ENCODE measurements around the gene CHML.

The CHML gene

DNA sequence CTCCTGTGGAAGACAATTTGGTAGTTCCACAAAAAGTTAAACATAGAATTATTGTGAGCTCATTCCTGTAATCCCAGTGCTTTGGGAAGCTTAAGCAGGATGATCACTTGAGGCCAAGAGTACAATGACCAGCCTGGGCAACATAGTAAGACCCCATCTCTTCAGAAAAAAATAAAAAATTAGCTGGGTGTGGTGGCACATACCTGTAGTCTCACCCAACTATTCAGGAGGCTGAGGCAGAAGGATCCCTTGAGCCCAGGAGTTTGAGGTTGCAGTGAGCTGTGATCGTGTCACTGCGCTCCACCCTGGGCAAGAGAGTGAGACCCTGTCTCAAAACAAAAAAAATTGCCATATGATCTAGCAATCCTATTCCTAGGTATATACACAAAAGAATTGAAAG, 4.1 kb upstream of the CHML start:
- Histone ChIP-seq H3K9me3 (ENCODE audit: low read length) (no peaks in the 10 kb centered on the region), H3K4me2 (ENCODE audit: low read length) (no peak overlapping the region), H3K36me3 (ENCODE audit: insufficient read depth, low read length) (no peaks in the 10 kb centered on the region), H3K9ac (ENCODE audit: low read length) (no peak overlapping the region), H3K27me3 (ENCODE audit: insufficient read depth, low read length) (no peaks in the 10 kb centered on the region), H4K20me1 (ENCODE audit: insufficient read depth, low read length) (no peaks in the 10 kb centered on the region), H3K79me2 (ENCODE audit: insufficient read depth, low read length) (no peaks in the 10 kb centered on the region), H3F3A (ENCODE audit: insufficient read depth, low read length) (no peaks in the 10 kb centered on the region), H3K27ac (ENCODE audit: low read depth, low read length, poor library complexity, severe bottlenecking) (no peak overlapping the region), H3K4me1 (ENCODE audit: insufficient read depth, low read length, severe bottlenecking) (peaks cover 9% of the 10 kb centered on the region), H3K4me3 (ENCODE audit: low read depth, low read length, poor library complexity, severe bottlenecking) (no peak overlapping the region), H2AFZ (ENCODE audit: low read length) (no peak overlapping the region), H3K9me2 (ENCODE audit: low read depth, low read length) (no peaks in the 10 kb centered on the region)
- TF ChIP-seq EZH2 (IDR thresholded peaks at IDR 0.05; ENCODE audit: borderline replicate concordance, low read length), result no peak
- TF ChIP-seq, protein P1, sequence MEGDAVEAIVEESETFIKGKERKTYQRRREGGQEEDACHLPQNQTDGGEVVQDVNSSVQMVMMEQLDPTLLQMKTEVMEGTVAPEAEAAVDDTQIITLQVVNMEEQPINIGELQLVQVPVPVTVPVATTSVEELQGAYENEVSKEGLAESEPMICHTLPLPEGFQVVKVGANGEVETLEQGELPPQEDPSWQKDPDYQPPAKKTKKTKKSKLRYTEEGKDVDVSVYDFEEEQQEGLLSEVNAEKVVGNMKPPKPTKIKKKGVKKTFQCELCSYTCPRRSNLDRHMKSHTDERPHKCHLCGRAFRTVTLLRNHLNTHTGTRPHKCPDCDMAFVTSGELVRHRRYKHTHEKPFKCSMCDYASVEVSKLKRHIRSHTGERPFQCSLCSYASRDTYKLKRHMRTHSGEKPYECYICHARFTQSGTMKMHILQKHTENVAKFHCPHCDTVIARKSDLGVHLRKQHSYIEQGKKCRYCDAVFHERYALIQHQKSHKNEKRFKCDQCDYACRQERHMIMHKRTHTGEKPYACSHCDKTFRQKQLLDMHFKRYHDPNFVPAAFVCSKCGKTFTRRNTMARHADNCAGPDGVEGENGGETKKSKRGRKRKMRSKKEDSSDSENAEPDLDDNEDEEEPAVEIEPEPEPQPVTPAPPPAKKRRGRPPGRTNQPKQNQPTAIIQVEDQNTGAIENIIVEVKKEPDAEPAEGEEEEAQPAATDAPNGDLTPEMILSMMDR (IDR thresholded peaks at IDR 0.05; ENCODE audit: low read length), result no peak

DNA sequence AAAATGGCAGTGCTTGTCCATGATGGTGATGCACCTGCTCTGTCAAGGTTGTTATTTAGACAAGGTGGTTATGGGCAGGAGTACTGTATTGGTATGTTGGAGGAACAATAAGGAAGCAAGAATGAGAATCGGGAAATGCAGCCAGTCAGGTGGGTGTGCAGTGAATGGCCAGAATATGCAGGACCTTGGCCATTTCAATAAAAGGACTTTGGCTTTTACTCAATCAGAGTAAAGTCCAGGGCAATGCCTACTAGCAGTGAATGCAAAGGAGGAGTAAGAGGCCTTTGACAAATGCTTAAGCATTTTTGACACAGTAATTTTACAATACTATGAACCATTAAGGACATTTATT, 2.4 kb upstream of the CHML start:
- Histone ChIP-seq H3K27me3 (ENCODE audit: insufficient read depth, low read length) (no peaks in the 10 kb centered on the region), H3K9me3 (ENCODE audit: low read length) (no peaks in the 10 kb centered on the region), H3K4me1 (ENCODE audit: insufficient read depth, low read length, severe bottlenecking) (peaks cover 17% of the 10 kb centered on the region), H3F3A (ENCODE audit: insufficient read depth, low read length) (no peaks in the 10 kb centered on the region), H3K36me3 (ENCODE audit: insufficient read depth, low read length) (no peaks in the 10 kb centered on the region), H3K9me2 (ENCODE audit: low read depth, low read length) (no peaks in the 10 kb centered on the region), H3K4me2 (ENCODE audit: low read length) (no peak overlapping the region), H3K79me2 (ENCODE audit: insufficient read depth, low read length) (no peaks in the 10 kb centered on the region), H4K20me1 (ENCODE audit: insufficient read depth, low read length) (no peaks in the 10 kb centered on the region), H3K4me3 (ENCODE audit: low read depth, low read length, poor library complexity, severe bottlenecking) (no peak overlapping the region), H2AFZ (ENCODE audit: low read length) (no peak overlapping the region), H3K9ac (ENCODE audit: low read length) (no peak overlapping the region), H3K27ac (ENCODE audit: low read depth, low read length, poor library complexity, severe bottlenecking) (no peak overlapping the region)
- TF ChIP-seq, protein P1 (IDR thresholded peaks at IDR 0.05; ENCODE audit: low read length), result no peak
- no peak for TF ChIP-seq EZH2 (IDR thresholded peaks at IDR 0.05; ENCODE audit: borderline replicate concordance, low read length)

DNA sequence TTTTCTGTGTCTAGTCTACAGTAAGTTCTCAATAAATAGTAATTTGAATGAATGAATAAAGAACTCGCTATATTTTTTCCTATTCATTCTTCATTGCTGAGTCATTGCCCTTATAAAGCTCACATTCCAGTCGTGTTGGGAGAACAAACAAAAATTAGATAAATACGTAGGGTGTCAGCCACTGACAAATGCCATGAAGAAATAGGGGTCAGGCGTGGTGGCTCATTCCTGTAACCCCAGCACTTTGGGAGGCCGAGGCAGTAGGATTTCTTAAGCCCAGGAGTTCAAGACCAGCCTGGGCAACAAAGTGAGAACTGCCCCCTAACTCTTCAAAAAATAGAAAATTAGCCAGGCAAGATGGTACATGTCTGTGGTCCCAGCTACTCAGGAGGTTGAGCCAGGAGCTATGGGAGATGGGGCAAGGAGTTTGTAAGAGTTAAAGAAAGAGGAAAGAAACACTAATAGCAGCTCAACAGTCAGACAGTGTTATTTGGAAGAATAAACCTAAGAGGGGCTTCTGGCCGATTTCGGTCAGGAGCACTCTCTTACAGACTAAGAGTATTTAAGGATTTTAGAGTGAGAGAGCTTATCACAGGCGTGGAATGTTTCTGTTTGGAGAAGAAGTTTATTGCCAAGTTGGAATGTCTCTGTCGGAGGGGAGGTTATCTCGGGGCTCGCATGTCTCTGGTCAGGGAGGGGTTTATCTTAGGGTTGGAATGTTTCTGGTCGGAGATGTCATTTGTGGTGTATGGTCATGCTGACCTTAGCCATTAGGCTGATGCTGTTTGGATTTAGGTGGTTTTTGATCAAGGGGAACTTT, 1.8 kb upstream of the CHML start:
- H3K36me3 ChIP-seq (ENCODE audit: insufficient read depth, low read length), result no peaks in the 10 kb centered on the region; the same call in 1 of the 2 replicates
- H3K9me2 ChIP-seq (ENCODE audit: low read depth, low read length), result no peaks in the 10 kb centered on the region
- no peak overlapping the region for H3K9ac ChIP-seq (ENCODE audit: low read length)
- no peaks in the 10 kb centered on the region for H4K20me1 ChIP-seq (ENCODE audit: insufficient read depth, low read length)
- no peak for TF ChIP-seq EZH2 (IDR thresholded peaks at IDR 0.05; ENCODE audit: borderline replicate concordance, low read length)
- TF ChIP-seq, protein P1 (IDR thresholded peaks at IDR 0.05; ENCODE audit: low read length), result no peak
- no peak overlapping the region for H3K4me2 ChIP-seq (ENCODE audit: low read length)
- no peaks in the 10 kb centered on the region for H3K79me2 ChIP-seq (ENCODE audit: insufficient read depth, low read length)
- H2AFZ ChIP-seq (ENCODE audit: low read length), result no peak overlapping the region
- no peaks in the 10 kb centered on the region for H3K27me3 ChIP-seq (ENCODE audit: insufficient read depth, low read length)
- H3K27ac ChIP-seq (ENCODE audit: low read depth, low read length, poor library complexity, severe bottlenecking), result no peak overlapping the region
- no peaks in the 10 kb centered on the region for H3K9me3 ChIP-seq (ENCODE audit: low read length)
- H3K4me1 ChIP-seq (ENCODE audit: insufficient read depth, low read length, severe bottlenecking), result peaks cover 17% of the 10 kb centered on the region
- H3K4me3 ChIP-seq (ENCODE audit: low read depth, low read length, poor library complexity, severe bottlenecking), result no peak overlapping the region
- H3F3A ChIP-seq (ENCODE audit: insufficient read depth, low read length), result no peaks in the 10 kb centered on the region
